ENCODE data around the gene EI24. TPM values are rescaled to one million over a fixed set of nuclear protein-coding genes. Genes with fewer than 3 reads are reported as not detected.

The EI24 gene
- total RNA-seq, 1 donor from 2014 or later, result 129 TPM

DNA sequence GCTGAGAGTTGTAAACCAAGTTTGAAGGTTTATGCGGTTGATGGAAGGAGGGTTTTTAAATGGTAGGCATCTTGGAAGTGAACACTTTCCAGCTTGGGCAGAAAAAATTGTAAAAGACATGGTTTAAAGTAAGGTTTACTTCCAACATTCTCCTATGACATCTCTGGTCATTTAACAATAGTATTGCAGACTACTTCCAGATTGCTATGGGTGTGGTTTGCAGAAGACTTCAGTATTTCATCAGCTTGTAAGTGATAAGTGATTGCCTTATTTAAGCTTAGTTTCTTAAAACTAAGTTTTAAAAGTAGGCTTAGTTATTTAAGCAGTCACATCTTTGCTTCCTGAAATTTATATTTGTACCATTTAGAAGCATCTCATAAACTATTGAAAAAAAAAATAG is 16.2 kb downstream of the EI24 start:
- TF ChIP-seq, protein P1, sequence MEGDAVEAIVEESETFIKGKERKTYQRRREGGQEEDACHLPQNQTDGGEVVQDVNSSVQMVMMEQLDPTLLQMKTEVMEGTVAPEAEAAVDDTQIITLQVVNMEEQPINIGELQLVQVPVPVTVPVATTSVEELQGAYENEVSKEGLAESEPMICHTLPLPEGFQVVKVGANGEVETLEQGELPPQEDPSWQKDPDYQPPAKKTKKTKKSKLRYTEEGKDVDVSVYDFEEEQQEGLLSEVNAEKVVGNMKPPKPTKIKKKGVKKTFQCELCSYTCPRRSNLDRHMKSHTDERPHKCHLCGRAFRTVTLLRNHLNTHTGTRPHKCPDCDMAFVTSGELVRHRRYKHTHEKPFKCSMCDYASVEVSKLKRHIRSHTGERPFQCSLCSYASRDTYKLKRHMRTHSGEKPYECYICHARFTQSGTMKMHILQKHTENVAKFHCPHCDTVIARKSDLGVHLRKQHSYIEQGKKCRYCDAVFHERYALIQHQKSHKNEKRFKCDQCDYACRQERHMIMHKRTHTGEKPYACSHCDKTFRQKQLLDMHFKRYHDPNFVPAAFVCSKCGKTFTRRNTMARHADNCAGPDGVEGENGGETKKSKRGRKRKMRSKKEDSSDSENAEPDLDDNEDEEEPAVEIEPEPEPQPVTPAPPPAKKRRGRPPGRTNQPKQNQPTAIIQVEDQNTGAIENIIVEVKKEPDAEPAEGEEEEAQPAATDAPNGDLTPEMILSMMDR (IDR thresholded peaks at IDR 0.05; ENCODE audit: insufficient read depth, low read length, poor library complexity, severe bottlenecking), result no peak
- Histone ChIP-seq H3K27me3 (ENCODE audit: control insufficient read depth, insufficient read depth, low read length) (no peaks in the 10 kb centered on the region), H3K36me3 (ENCODE audit: control insufficient read depth, insufficient read depth, low read length) (no peaks in the 10 kb centered on the region), H3K4me3 (ENCODE audit: low read depth, low read length) (no peak overlapping the region)
- no peak for DNase-seq (ENCODE audit: low read depth)

DNA sequence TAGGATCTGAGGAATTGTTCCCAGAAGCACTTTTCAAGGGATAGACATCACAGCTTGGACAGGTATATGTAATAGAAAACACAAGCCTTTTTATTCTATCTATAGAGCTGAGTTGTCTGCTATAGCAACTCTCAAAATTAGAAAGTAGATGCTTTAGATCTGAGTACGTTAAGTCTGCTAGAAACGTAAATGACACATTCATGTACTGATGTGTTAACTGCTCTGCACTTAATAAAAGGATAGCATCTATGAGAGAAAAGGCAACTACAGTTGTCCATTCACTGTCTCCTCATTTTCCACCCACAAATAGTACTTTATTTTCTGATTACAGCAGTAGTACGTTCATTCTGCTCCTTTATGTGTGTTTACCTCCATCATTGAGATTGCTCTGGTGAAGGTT is 17.3 kb downstream of the EI24 start:
- no peak overlapping the region for H3K4me3 ChIP-seq (ENCODE audit: low read depth, low read length)
- H3K36me3 ChIP-seq (ENCODE audit: control insufficient read depth, insufficient read depth, low read length), result no peaks in the 10 kb centered on the region
- no peak for DNase-seq (ENCODE audit: low read depth)
- TF ChIP-seq, protein P1 (IDR thresholded peaks at IDR 0.05; ENCODE audit: insufficient read depth, low read length, poor library complexity, severe bottlenecking), result no peak
- no peaks in the 10 kb centered on the region for H3K27me3 ChIP-seq (ENCODE audit: control insufficient read depth, insufficient read depth, low read length)

DNA sequence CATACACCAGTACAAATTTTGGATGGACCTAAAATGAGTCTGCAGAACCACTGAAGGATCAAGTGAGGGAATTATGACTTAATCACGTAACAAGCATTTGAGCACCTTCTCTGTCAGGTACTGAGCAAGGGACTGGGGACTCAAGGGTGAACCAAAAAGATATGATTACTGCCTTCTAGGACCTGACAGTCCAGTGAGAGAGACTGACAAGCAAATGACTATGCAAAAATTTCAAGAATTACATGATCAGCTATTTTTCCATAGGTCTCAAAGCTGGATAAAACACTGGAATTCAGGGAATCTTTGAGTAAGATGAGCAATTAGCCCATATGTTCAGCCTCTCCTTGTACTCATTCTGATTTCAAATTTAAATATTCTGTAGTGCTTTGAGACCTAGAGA is 18.2 kb downstream of the EI24 start:
- no peak overlapping the region for H3K4me3 ChIP-seq (ENCODE audit: low read depth, low read length)
- no peak for DNase-seq (ENCODE audit: low read depth)
- H3K27me3 ChIP-seq (ENCODE audit: control insufficient read depth, insufficient read depth, low read length), result no peaks in the 10 kb centered on the region
- TF ChIP-seq, protein P1 (IDR thresholded peaks at IDR 0.05; ENCODE audit: insufficient read depth, low read length, poor library complexity, severe bottlenecking), result no peak
- no peaks in the 10 kb centered on the region for H3K36me3 ChIP-seq (ENCODE audit: control insufficient read depth, insufficient read depth, low read length)

DNA sequence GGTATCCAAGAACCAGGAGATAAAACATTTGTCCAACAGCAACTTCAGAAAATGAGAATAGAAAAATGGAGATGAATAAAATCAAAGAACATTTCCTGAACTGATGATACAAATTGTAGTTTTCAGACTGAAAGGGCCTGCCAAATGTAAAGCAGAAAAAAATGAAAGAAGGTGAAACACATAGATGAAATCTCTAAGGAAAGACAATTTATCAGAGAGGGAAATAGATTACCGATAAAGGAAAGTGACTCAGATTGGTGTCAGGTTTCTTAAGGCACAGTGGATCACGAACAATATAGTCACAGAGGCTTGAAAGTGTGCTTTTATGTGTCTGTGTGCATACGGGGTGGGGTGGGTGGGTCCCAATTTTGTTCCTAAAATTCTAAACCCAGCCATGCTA is 19.2 kb downstream of the EI24 start:
- TF ChIP-seq, protein P1 (IDR thresholded peaks at IDR 0.05; ENCODE audit: insufficient read depth, low read length, poor library complexity, severe bottlenecking), result no peak
- DNase-seq (ENCODE audit: low read depth), result no peak
- Histone ChIP-seq H3K27me3 (ENCODE audit: control insufficient read depth, insufficient read depth, low read length) (no peaks in the 10 kb centered on the region), H3K4me3 (ENCODE audit: low read depth, low read length) (no peak overlapping the region), H3K36me3 (ENCODE audit: control insufficient read depth, insufficient read depth, low read length) (no peaks in the 10 kb centered on the region)

DNA sequence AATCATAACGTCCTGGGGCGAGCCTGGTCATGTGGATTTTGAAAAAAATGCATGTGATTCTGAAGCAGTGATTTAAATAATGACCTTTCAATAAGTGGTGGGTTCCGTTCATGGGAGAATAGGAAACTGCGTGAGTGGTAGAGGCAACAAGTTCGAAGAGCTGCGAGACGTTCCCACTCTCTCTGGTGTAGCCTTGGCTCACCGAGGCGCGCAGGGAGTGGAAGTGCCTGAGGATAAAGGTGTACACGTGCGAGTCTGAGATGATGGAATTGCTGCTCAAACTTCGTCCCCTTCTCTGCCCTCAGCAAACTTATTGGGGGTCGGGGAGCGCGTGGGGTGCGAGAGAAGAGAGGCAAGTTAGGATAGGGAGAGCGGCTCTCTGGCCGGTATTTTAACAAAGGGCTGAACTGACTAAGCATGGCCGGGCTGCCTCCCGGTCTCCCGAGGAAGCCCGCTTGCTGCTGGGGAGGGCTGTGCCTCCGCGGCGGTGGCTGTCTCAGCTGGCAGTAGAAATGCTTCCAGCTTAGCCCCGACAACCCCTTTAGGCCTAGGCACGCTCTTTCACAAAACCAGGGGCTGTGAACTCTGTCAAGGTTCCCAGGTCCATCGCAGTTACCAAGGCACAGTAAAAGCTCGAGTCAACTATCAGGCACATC is 22.5 kb downstream of the EI24 start:
- DNase-seq (ENCODE audit: low read depth), result no peak

More for the DNA sequence above, 22.5 kb downstream of the EI24 start:
- H3K4me3 ChIP-seq (ENCODE audit: low read depth, low read length), result peak overlapping the region; percentile 57
- no peaks in the 10 kb centered on the region for H3K27me3 ChIP-seq (ENCODE audit: control insufficient read depth, insufficient read depth, low read length)
- TF ChIP-seq, protein P1 (IDR thresholded peaks at IDR 0.05; ENCODE audit: insufficient read depth, low read length, poor library complexity, severe bottlenecking), result no peak
- no peaks in the 10 kb centered on the region for H3K36me3 ChIP-seq (ENCODE audit: control insufficient read depth, insufficient read depth, low read length)

Data from kidney epithelial cell (primary cell).